HL-60 (cell line): Measurements from ENCODE around the gene BCL2.

Experiments used
- DNase-seq, 2 experiments: peaks; one replicate each; pipeline ENCODE4 v3.0.0-alpha.2; 2010 to 2020; ENCODE audit warnings: low read depth in 1 of 2, low spot score in 1 of 2
- H3K27ac ChIP-seq: fragments of 250-450 bp; sonication (Bioruptor Pico); replicated peaks from 2 replicates; pipeline ENCODE4 v1.5.1; 2020; ENCODE audit warnings: mild to moderate bottlenecking, moderate library complexity
- H3K27me3 ChIP-seq: fragments of 250-450 bp; sonication (Bioruptor Pico); 2 replicates; pipeline ENCODE4 v1.5.1; 2021; ENCODE audit warnings: mild to moderate bottlenecking, moderate library complexity; ENCODE audit not compliant: insufficient read depth, poor library complexity, severe bottlenecking
- H3K4me3 ChIP-seq: replicated peaks from 2 replicates; pipeline ENCODE4 v1.5.1; 2011; ENCODE audit warnings: mild to moderate bottlenecking, control low read depth, low read length; ENCODE audit not compliant: insufficient read depth
- CTCF ChIP-seq: IDR thresholded peaks from one replicate; pipeline ENCODE4 v1.5.1; 2011; ENCODE audit warnings: low read length, control low read depth, inconsistent platforms; ENCODE audit not compliant: insufficient read depth
- GABPA ChIP-seq: IDR thresholded peaks from 2 replicates; pipeline ENCODE4 v1.6.1; 2012; ENCODE audit warnings: low read depth
- POLR2AphosphoS5 ChIP-seq: IDR thresholded peaks from 2 replicates; pipeline ENCODE4 v1.6.1; 2012; ENCODE audit warnings: low read depth
- REST ChIP-seq: IDR thresholded peaks from 2 replicates; pipeline ENCODE4 v1.6.1; 2012; ENCODE audit warnings: low read depth; ENCODE audit not compliant: insufficient replicate concordance
- SPI1 ChIP-seq: IDR thresholded peaks from 2 replicates; pipeline ENCODE4 v1.6.1; 2012; ENCODE audit warnings: low read depth, mild to moderate bottlenecking, borderline replicate concordance

BCL2 gene

DNA sequence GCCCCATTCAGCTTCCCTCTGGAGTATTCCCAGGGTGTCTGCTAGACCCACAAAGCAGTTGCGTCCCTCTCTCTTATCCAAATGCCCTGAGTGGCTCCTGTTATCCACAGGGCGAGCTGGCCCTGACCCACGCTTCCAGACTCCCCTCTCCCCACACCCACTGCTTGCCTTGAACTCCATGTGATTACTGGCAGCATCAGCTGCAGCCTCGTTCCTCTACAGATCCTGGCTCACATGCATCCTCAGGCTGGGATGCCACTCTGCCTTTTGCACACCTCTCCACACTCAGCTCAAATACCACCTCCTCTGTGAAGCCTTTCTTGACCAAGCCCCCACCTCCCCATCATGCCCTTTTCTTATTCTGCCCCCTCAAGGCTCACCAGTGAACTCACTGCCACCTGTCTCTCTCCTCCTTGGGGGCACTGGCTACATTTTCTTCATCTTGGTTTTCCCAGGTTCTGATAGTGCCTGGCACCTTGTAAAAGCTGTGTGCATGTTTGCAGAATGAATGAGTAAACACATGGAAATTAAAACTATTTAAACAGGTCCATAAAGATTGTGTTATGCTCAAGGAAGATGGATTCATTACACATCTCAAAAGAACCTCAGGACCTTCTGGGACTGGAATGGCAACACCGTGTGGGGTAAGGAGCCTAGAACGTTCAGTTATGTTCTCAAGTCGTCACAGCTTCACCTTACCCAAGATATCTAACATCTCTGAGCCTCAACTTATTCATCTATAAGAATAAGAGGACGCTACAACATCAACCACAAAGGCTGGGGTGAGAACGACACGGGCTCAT is 165.0 kb downstream of the BCL2 start:
- no peak overlapping the region for H3K4me3 ChIP-seq
- TF ChIP-seq GABPA (no peak), CTCF (no peak), SPI1 (no peak), REST (no peak), POLR2AphosphoS5 (no peak)
- no peak for DNase-seq
- H3K27me3 ChIP-seq, result no peaks in the 10 kb centered on the region
- H3K27ac ChIP-seq, result no peak overlapping the region

- no peak overlapping the region for H3K27ac ChIP-seq
- no peak overlapping the region for H3K4me3 ChIP-seq
- no peak for DNase-seq
- no peak for TF ChIP-seq SPI1
- no peak for TF ChIP-seq REST
- TF ChIP-seq POLR2AphosphoS5, result no peak
- no peak for TF ChIP-seq GABPA
- TF ChIP-seq CTCF, result no peak
- H3K27me3 ChIP-seq, result no peaks in the 10 kb centered on the region
These were observed 166.8 kb downstream of the BCL2 start for GRCh38 chr18:63152791-63153190.

GRCh38 chr18:63152096-63152495 is 167.5 kb downstream of the BCL2 start:
- DNase-seq, result no peak
- Histone ChIP-seq H3K4me3 (no peak overlapping the region), H3K27me3 (no peaks in the 10 kb centered on the region), H3K27ac (no peak overlapping the region)
- no peak for TF ChIP-seq POLR2AphosphoS5

- Histone ChIP-seq H3K27ac (no peak overlapping the region), H3K27me3 (no peaks in the 10 kb centered on the region), H3K4me3 (no peak overlapping the region)
- TF ChIP-seq REST, result no peak
- TF ChIP-seq POLR2AphosphoS5, result no peak
- TF ChIP-seq SPI1, result no peak
- no peak for DNase-seq
These were observed 168.0 kb downstream of the BCL2 start for GRCh38 chr18:63151539-63151938.
